Thyroid gland (tissue), 4 donors: Measurements from ENCODE around the gene ST7.

ENCODE experiments used
- CTCF ChIP-seq, 6 experiments: fragments of 200-600 bp in 3 of 6; fragments of 450-650 bp in 3 of 6; sonication (generic) in 3 of 6; IDR thresholded peaks; one replicate each; pipeline ENCODE4 v1.5.1; 2016 to 2019; ENCODE audit warnings: antibody characterized with exemption in 6 of 6, mild to moderate bottlenecking in 2 of 6, inconsistent platforms in 1 of 6, moderate library complexity in 1 of 6
- POLR2A ChIP-seq, 2 donors: fragments of 450-650 bp; IDR thresholded peaks; one replicate each; pipeline ENCODE4 v1.6.1; 2017; ENCODE audit warnings: antibody characterized with exemption in 2 of 2, mild to moderate bottlenecking in 2 of 2, moderate library complexity in 1 of 2

- TF ChIP-seq CTCF (IDR thresholded peaks at IDR 0.05), result peak; percentile 57 to 91 (median 62)
- no peak for TF ChIP-seq POLR2A (IDR thresholded peaks at IDR 0.05)
Measured at GRCh38 chr7:117212969-117213877, 259.9 kb downstream of the ST7 start.
